ENCODE measurements around the gene NECTIN1. TPM values are rescaled to one million over a fixed set of nuclear protein-coding genes. Genes with fewer than 3 reads are reported as not detected.

The NECTIN1 gene
- total RNA-seq, 1 donor from 2014 or later: 29.9 TPM

- DNase-seq: no peak
Observed at GRCh38 chr11:119712459-119713358, 16.3 kb downstream of the NECTIN1 start.

GRCh38 chr11:119712006-119712405 lies 17.0 kb downstream of the NECTIN1 start:
- no peak for DNase-seq

GRCh38 chr11:119711476-119711875 lies 17.5 kb downstream of the NECTIN1 start:
- no peak for DNase-seq

GRCh38 chr11:119710417-119710816 lies 18.6 kb downstream of the NECTIN1 start:
- DNase-seq: no peak

GRCh38 chr11:119709638-119710346 lies 19.2 kb downstream of the NECTIN1 start:
- peak; percentile 69 for DNase-seq

- DNase-seq: no peak
Observed at GRCh38 chr11:119709171-119709570, 19.8 kb downstream of the NECTIN1 start.

- DNase-seq: no peak
Observed at GRCh38 chr11:119708384-119708783, 20.6 kb downstream of the NECTIN1 start.

- no peak for DNase-seq
Observed at GRCh38 chr11:119706887-119707286, 22.1 kb downstream of the NECTIN1 start.

GRCh38 chr11:119706029-119706428 lies 23.0 kb downstream of the NECTIN1 start:
- no peak for DNase-seq

GRCh38 chr11:119705362-119705761 lies 23.6 kb downstream of the NECTIN1 start:
- no peak for DNase-seq

- DNase-seq: no peak
Observed at GRCh38 chr11:119704849-119705248, 24.2 kb downstream of the NECTIN1 start.

GRCh38 chr11:119701591-119702549 lies 27.1 kb downstream of the NECTIN1 start:
- no peak for DNase-seq

- no peak for DNase-seq
Observed at GRCh38 chr11:119700536-119701346, 28.3 kb downstream of the NECTIN1 start.

GRCh38 chr11:119700030-119700429 lies 29.0 kb downstream of the NECTIN1 start:
- DNase-seq: no peak

- DNase-seq: no peak
Observed at GRCh38 chr11:119699227-119699626, 29.8 kb downstream of the NECTIN1 start.

- DNase-seq: no peak
Observed at GRCh38 chr11:119697882-119698281, 31.1 kb downstream of the NECTIN1 start.

- no peak for DNase-seq
Observed at GRCh38 chr11:119697445-119697844, 31.6 kb downstream of the NECTIN1 start.

- DNase-seq: no peak
Observed at GRCh38 chr11:119696378-119697222, 32.4 kb downstream of the NECTIN1 start.

GRCh38 chr11:119694334-119694733 lies 34.7 kb downstream of the NECTIN1 start:
- DNase-seq: no peak

GRCh38 chr11:119693253-119693815 lies 35.7 kb downstream of the NECTIN1 start:
- DNase-seq: no peak

Data from skin of body (tissue), 2 donors.